ENCODE measurements around the gene HVCN1. TPM values are rescaled to one million over a fixed set of nuclear protein-coding genes. Genes with fewer than 3 reads are reported as not detected.
"Not testable (repeated sequence)": the region's sequence is repeated elsewhere in the genome, so short reads cannot be mapped to it uniquely, and the experiment has no call there.

The HVCN1 gene
- 10 to 100 TPM in 3 of 4 donors, 1 to 10 TPM in 1; 9.5 to 15.7 (median 11.3) TPM for polyA plus RNA-seq (ENCODE audit: insufficient read length in 4 of 4)

- DNase-seq (ENCODE audit: low read depth in 4 of 4, low spot score in 3 of 4): peak in 1 of 4 donors; percentile 12
Measured at GRCh38 chr12:110688446-110689280, at the start of gene HVCN1. TSS of gene HVCN1 (minus strand) at chr12:110689115. CDS start at chr12:110683245, 5,870 bp downstream.

GRCh38 chr12:110737532-110737931 lies 48.6 kb upstream of the HVCN1 start:
- DNase-seq (ENCODE audit: low read depth in 4 of 4, low spot score in 3 of 4): no peak

- not testable (repeated sequence) for DNase-seq (ENCODE audit: low read depth in 4 of 4, low spot score in 3 of 4)
Measured at GRCh38 chr12:110737016-110737415, 48.1 kb upstream of the HVCN1 start.

- DNase-seq (ENCODE audit: low read depth in 4 of 4, low spot score in 3 of 4): no peak
Measured at GRCh38 chr12:110733900-110734299, 45.0 kb upstream of the HVCN1 start.

GRCh38 chr12:110733089-110733715 lies 44.3 kb upstream of the HVCN1 start:
- DNase-seq (ENCODE audit: low read depth in 4 of 4, low spot score in 3 of 4): no peak

- no peak for DNase-seq (ENCODE audit: low read depth in 4 of 4, low spot score in 3 of 4)
Measured at GRCh38 chr12:110732572-110732971, 43.7 kb upstream of the HVCN1 start.

GRCh38 chr12:110731479-110731878 lies 42.6 kb upstream of the HVCN1 start:
- no peak for DNase-seq (ENCODE audit: low read depth in 4 of 4, low spot score in 3 of 4)

GRCh38 chr12:110728628-110729027 lies 39.7 kb upstream of the HVCN1 start:
- DNase-seq (ENCODE audit: low read depth in 4 of 4, low spot score in 3 of 4): no peak

- no peak for DNase-seq (ENCODE audit: low read depth in 4 of 4, low spot score in 3 of 4)
Measured at GRCh38 chr12:110726708-110727369, 37.9 kb upstream of the HVCN1 start.

- DNase-seq (ENCODE audit: low read depth in 4 of 4, low spot score in 3 of 4): no peak
Measured at GRCh38 chr12:110726028-110726427, 37.1 kb upstream of the HVCN1 start.

- no peak for DNase-seq (ENCODE audit: low read depth in 4 of 4, low spot score in 3 of 4)
Measured at GRCh38 chr12:110725267-110725666, 36.4 kb upstream of the HVCN1 start.

- not testable (repeated sequence) for DNase-seq (ENCODE audit: low read depth in 4 of 4, low spot score in 3 of 4)
Measured at GRCh38 chr12:110722892-110723291, 34.0 kb upstream of the HVCN1 start.

- no peak for DNase-seq (ENCODE audit: low read depth in 4 of 4, low spot score in 3 of 4)
Measured at GRCh38 chr12:110721570-110721969, 32.7 kb upstream of the HVCN1 start.

GRCh38 chr12:110720516-110720915 lies 31.6 kb upstream of the HVCN1 start:
- DNase-seq (ENCODE audit: low read depth in 4 of 4, low spot score in 3 of 4): no peak

- DNase-seq (ENCODE audit: low read depth in 4 of 4, low spot score in 3 of 4): no peak
Measured at GRCh38 chr12:110718222-110718908, 29.4 kb upstream of the HVCN1 start.

- DNase-seq (ENCODE audit: low read depth in 4 of 4, low spot score in 3 of 4): no peak
Measured at GRCh38 chr12:110717037-110717436, 28.1 kb upstream of the HVCN1 start.

- DNase-seq (ENCODE audit: low read depth in 4 of 4, low spot score in 3 of 4): no peak
Measured at GRCh38 chr12:110708917-110709316, 20.0 kb upstream of the HVCN1 start.

GRCh38 chr12:110705309-110705708 lies 16.4 kb upstream of the HVCN1 start:
- DNase-seq (ENCODE audit: low read depth in 4 of 4, low spot score in 3 of 4): no peak

GRCh38 chr12:110704750-110705149 lies 15.8 kb upstream of the HVCN1 start:
- no peak for DNase-seq (ENCODE audit: low read depth in 4 of 4, low spot score in 3 of 4)

- DNase-seq (ENCODE audit: low read depth in 4 of 4, low spot score in 3 of 4): no peak
Measured at GRCh38 chr12:110704231-110704630, 15.3 kb upstream of the HVCN1 start.

- DNase-seq (ENCODE audit: low read depth in 4 of 4, low spot score in 3 of 4): no peak
Measured at GRCh38 chr12:110702081-110702480, 13.2 kb upstream of the HVCN1 start.

Measured in left renal pelvis (tissue), 4 donors.